Measurements from ENCODE around the gene SRSF3. TPM values are rescaled to one million over a fixed set of nuclear protein-coding genes. Genes with fewer than 3 reads are reported as not detected.
"Not testable (repeated sequence)": the region's sequence is repeated elsewhere in the genome, so short reads cannot be mapped to it uniquely, and the experiment has no call there.

The SRSF3 gene
- total RNA-seq, 1 donor from 2014 or later, result 218 TPM

- ATAC-seq; DNase-seq (ENCODE audit: low spot score); intact Hi-C loops (cut with DNase I): not testable (repeated sequence)
Measured at GRCh38 chr6:36572353-36573311, 21.5 kb upstream of the SRSF3 start.

GRCh38 chr6:36574679-36575078 is 19.5 kb upstream of the SRSF3 start:
- DNase-seq (ENCODE audit: low spot score), result no peak
- intact Hi-C loops (cut with DNase I), result no loop called here
- ATAC-seq, result no peak

GRCh38 chr6:36576578-36576977 is 17.6 kb upstream of the SRSF3 start:
- intact Hi-C loops (cut with DNase I), result no loop called here
- ATAC-seq (no peak), DNase-seq (ENCODE audit: low spot score) (no peak)

- intact Hi-C loops (cut with DNase I), result no loop called here
- ATAC-seq (peak; percentile 63), DNase-seq (ENCODE audit: low spot score) (no peak)
Measured at GRCh38 chr6:36577301-36577700, 16.9 kb upstream of the SRSF3 start.

GRCh38 chr6:36578030-36578429 is 16.1 kb upstream of the SRSF3 start:
- ATAC-seq, result no peak
- intact Hi-C loops (cut with DNase I), result no loop called here
- DNase-seq (ENCODE audit: low spot score), result no peak

GRCh38 chr6:36578431-36578830 is 15.7 kb upstream of the SRSF3 start:
- intact Hi-C loops (cut with DNase I), result no loop called here
- no peak for ATAC-seq
- no peak for DNase-seq (ENCODE audit: low spot score)

GRCh38 chr6:36580184-36580526 is 14.0 kb upstream of the SRSF3 start:
- intact Hi-C loops (cut with DNase I), result no loop called here
- ATAC-seq, result no peak

GRCh38 chr6:36581716-36582115 is 12.4 kb upstream of the SRSF3 start:
- DNase-seq (ENCODE audit: low spot score), result no peak
- intact Hi-C loops (cut with DNase I), result no loop called here
- ATAC-seq, result no peak

More at GRCh38 chr6:36580184-36580526, 14.0 kb upstream of the SRSF3 start:
- no peak for DNase-seq (ENCODE audit: low spot score)

- DNase-seq (ENCODE audit: low spot score), result no peak
- intact Hi-C loops (cut with DNase I), result no loop called here
Measured at GRCh38 chr6:36586606-36587005, 7.6 kb upstream of the SRSF3 start.

GRCh38 chr6:36589025-36589400 is 5.1 kb upstream of the SRSF3 start:
- intact Hi-C loops (cut with DNase I); DNase-seq (ENCODE audit: low spot score); ATAC-seq: not testable (repeated sequence)

More at GRCh38 chr6:36586606-36587005, 7.6 kb upstream of the SRSF3 start:
- no peak for ATAC-seq

GRCh38 chr6:36590237-36590636 is 3.9 kb upstream of the SRSF3 start:
- ATAC-seq (no peak), DNase-seq (ENCODE audit: low spot score) (no peak)
- intact Hi-C loops (cut with DNase I), result no loop called here

GRCh38 chr6:36592221-36592655 is 1.9 kb upstream of the SRSF3 start:
- ATAC-seq, result no peak
- DNase-seq (ENCODE audit: low spot score), result no peak
- intact Hi-C loops (cut with DNase I), result no loop called here

- intact Hi-C loops (cut with DNase I), result no loop called here
- peak; percentile 70 for DNase-seq (ENCODE audit: low spot score)
Measured at GRCh38 chr6:36593569-36594028, 563 bp upstream of the SRSF3 start.

GRCh38 chr6:36594816-36595643 is 868 bp downstream of the SRSF3 start:
- DNase-seq (ENCODE audit: low spot score) (no peak), ATAC-seq (peak; percentile 67)
- intact Hi-C loops (cut with DNase I), result no loop called here

More at GRCh38 chr6:36593569-36594028, 563 bp upstream of the SRSF3 start:
- peak; percentile 31 for ATAC-seq

GRCh38 chr6:36596356-36596755 is 2.2 kb downstream of the SRSF3 start:
- ATAC-seq (no peak), DNase-seq (ENCODE audit: low spot score) (no peak)
- intact Hi-C loops (cut with DNase I), result no loop called here

GRCh38 chr6:36597775-36598174 is 3.6 kb downstream of the SRSF3 start:
- intact Hi-C loops (cut with DNase I), result no loop called here
- ATAC-seq (no peak), DNase-seq (ENCODE audit: low spot score) (no peak)

- DNase-seq (ENCODE audit: low spot score) (no peak), ATAC-seq (no peak)
- intact Hi-C loops (cut with DNase I), result no loop called here
Measured at GRCh38 chr6:36598326-36598725, 4.2 kb downstream of the SRSF3 start.

GRCh38 chr6:36598739-36599318 is 4.7 kb downstream of the SRSF3 start:
- intact Hi-C loops (cut with DNase I), result no loop called here
- DNase-seq (ENCODE audit: low spot score) (no peak), ATAC-seq (no peak)

GRCh38 chr6:36599791-36600209 is 5.6 kb downstream of the SRSF3 start:
- peak; percentile 35 for ATAC-seq
- intact Hi-C loops (cut with DNase I), result no loop called here
- DNase-seq (ENCODE audit: low spot score), result no peak
